ENCODE results near the gene SDCBP2.

DNA sequence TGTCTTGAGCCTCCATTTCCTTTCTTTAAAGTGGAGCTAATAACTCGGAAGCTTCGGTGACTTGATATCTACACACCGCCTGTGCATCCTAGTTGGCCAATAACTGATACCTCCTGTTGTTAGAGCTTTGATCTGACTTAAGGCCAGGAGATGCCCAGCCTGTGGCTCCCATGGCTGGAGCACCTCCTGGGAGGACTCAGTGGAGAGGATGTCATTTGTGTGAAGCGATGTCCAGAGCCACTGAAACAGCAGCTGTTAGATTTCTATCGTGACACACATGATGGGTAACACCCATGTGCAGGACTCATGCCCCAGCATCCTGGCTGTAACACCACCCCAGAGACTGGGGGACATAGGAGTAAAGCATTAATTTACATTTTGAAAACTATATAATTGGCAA lies 30.8 kb downstream of the SDCBP2 start:
- TF ChIP-seq, protein P1, sequence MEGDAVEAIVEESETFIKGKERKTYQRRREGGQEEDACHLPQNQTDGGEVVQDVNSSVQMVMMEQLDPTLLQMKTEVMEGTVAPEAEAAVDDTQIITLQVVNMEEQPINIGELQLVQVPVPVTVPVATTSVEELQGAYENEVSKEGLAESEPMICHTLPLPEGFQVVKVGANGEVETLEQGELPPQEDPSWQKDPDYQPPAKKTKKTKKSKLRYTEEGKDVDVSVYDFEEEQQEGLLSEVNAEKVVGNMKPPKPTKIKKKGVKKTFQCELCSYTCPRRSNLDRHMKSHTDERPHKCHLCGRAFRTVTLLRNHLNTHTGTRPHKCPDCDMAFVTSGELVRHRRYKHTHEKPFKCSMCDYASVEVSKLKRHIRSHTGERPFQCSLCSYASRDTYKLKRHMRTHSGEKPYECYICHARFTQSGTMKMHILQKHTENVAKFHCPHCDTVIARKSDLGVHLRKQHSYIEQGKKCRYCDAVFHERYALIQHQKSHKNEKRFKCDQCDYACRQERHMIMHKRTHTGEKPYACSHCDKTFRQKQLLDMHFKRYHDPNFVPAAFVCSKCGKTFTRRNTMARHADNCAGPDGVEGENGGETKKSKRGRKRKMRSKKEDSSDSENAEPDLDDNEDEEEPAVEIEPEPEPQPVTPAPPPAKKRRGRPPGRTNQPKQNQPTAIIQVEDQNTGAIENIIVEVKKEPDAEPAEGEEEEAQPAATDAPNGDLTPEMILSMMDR (IDR thresholded peaks at IDR 0.05): no peak
- no peak for TF ChIP-seq EZH2 (IDR thresholded peaks at IDR 0.05; ENCODE audit: borderline replicate concordance, insufficient read depth, low read depth, low read length, poor library complexity, severe bottlenecking)
